ENCODE results near the gene MYO6.

The MYO6 gene

GRCh38 chr6:75936682-75937081 lies 187.6 kb downstream of the MYO6 start:
- FAIRE-seq (no peak), DNase-seq (ENCODE audit: insufficient read length, low spot score) (no peak)

GRCh38 chr6:75937846-75938245 lies 188.8 kb downstream of the MYO6 start:
- FAIRE-seq (no peak), DNase-seq (ENCODE audit: insufficient read length, low spot score) (no peak)

GRCh38 chr6:75940564-75940963 lies 191.5 kb downstream of the MYO6 start:
- DNase-seq (ENCODE audit: insufficient read length, low spot score) (no peak), FAIRE-seq (no peak)

GRCh38 chr6:75941509-75941908 lies 192.5 kb downstream of the MYO6 start:
- DNase-seq (ENCODE audit: insufficient read length, low spot score), result no peak
- no peak for FAIRE-seq

- DNase-seq (ENCODE audit: insufficient read length, low spot score), result no peak
- no peak for FAIRE-seq
These were observed 194.3 kb downstream of the MYO6 start for GRCh38 chr6:75943381-75943780.

- FAIRE-seq, result no peak
These were observed 197.2 kb downstream of the MYO6 start for GRCh38 chr6:75946146-75946831.

GRCh38 chr6:75947935-75948334 lies 198.9 kb downstream of the MYO6 start:
- FAIRE-seq (no peak), DNase-seq (ENCODE audit: insufficient read length, low spot score) (no peak)

More at GRCh38 chr6:75946146-75946831, 197.2 kb downstream of the MYO6 start:
- no peak for DNase-seq (ENCODE audit: insufficient read length, low spot score)

GRCh38 chr6:75952128-75952527 lies 203.1 kb downstream of the MYO6 start:
- DNase-seq (ENCODE audit: insufficient read length, low spot score) (no peak), FAIRE-seq (no peak)

GRCh38 chr6:75963569-75963968 lies 214.5 kb downstream of the MYO6 start:
- FAIRE-seq (no peak), DNase-seq (ENCODE audit: insufficient read length, low spot score) (no peak)

GRCh38 chr6:75968143-75968542 lies 219.1 kb downstream of the MYO6 start:
- DNase-seq (ENCODE audit: insufficient read length, low spot score) (no peak), FAIRE-seq (no peak)

All from HTR-8/SVneo (cell line).